SH-SY5Y (cell line): Measurements from ENCODE around the gene NRAS.

Experiments
- GATA2 ChIP-seq: IDR thresholded peaks from 2 replicates; pipeline ENCODE4 v1.6.1; 2011; ENCODE audit warnings: mild to moderate bottlenecking, low read depth, low read length
- GATA3 ChIP-seq: IDR thresholded peaks from 2 replicates; pipeline ENCODE4 v1.6.1; 2011; ENCODE audit warnings: low read depth, mild to moderate bottlenecking, low read length, moderate library complexity

DNA sequence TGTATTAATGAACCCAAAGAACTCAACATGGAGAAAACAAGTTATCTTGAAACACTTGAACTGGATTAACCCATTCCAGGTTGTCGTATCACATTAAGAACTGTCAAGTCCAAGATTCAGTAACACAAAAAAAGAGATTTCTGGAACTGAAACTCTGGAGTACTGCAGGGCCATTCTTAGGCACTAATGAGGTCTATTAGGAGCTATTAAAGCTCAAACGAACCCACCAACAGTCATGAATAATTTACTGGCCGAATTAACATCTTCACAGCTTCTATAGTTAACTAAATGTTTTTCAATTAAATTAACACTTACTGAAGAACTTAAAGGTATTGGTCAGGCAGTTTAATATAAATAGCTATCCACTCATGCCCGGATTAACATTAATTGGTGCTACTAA is 36.6 kb upstream of the NRAS start:
- TF ChIP-seq GATA2 (no peak), GATA3 (no peak)
